ENCODE measurements around the gene ADAMTS1.

ADAMTS1 gene

GRCh38 chr21:26806801-26807295 is 38.4 kb downstream of the ADAMTS1 start:
- Histone ChIP-seq H2AFZ (ENCODE audit: low read depth, low read length, severe bottlenecking) (no peak overlapping the region), H3K9ac (ENCODE audit: low read length) (no peak overlapping the region), H3K4me3 (ENCODE audit: insufficient read depth, low read length, poor library complexity, severe bottlenecking) (no peak overlapping the region), H3K27ac (ENCODE audit: low read depth, low read length) (no peak overlapping the region), H3K9me3 (ENCODE audit: insufficient read depth, low read length) (0 out of 2 replicates have a peak, but pooled peaks cover 4% of the 10 kb centered on the region), H3K27me3 (ENCODE audit: low read length) (no peaks in the 10 kb centered on the region), H3K9me2 (replicated peaks; ENCODE audit: insufficient read depth, low read length) (no peaks in the 10 kb centered on the region), H3K36me3 (ENCODE audit: low read length) (no peaks in the 10 kb centered on the region), H4K20me1 (ENCODE audit: low read depth, low read length) (no peaks in the 10 kb centered on the region), H3K4me2 (ENCODE audit: low read depth, low read length, poor library complexity, severe bottlenecking) (no peak overlapping the region), H3K79me2 (ENCODE audit: insufficient read depth, low read length) (no peaks in the 10 kb centered on the region), H3F3A (ENCODE audit: insufficient read depth) (no peaks in the 10 kb centered on the region)
- no peak for TF ChIP-seq EZH2phosphoT487 (conservative IDR thresholded peaks at IDR 0.05; ENCODE audit: low read length)
- no peak for TF ChIP-seq CTCF (IDR thresholded peaks at IDR 0.05; ENCODE audit: insufficient read depth, low read length, poor library complexity, severe bottlenecking)

DNA sequence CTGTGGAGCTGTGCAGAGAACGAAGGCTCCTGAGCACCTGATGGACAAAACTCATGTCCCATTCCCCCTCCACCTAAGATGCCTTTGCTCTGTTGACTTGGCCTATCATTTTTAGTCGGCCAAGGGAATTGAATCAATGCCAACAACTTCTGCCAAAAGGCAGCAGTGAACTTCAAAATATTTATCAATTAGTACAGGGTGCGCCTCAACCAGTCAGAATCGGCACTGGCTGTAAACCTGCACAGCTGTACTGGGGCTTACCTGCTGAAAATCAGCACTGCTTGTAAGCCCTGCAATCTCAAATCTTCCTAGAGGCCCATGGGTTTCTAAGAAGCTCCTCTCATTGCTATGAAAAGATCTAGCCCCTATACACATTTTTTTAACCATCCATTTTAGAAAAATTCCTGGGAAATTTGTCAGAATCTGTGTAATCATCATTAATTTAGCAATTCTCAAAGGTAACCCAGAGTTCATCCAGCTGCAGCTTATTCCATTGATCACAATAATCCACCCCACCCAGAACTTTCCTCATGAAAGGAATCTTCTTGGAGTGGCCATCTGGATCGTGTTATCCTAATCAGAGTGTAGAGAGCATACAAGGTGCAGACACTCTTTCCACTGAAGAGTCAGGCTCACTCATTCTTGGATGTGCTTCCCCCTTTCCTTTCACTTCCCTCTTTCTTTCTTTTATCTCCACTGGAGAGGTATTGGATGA is 40.2 kb downstream of the ADAMTS1 start:
- H3K36me3 ChIP-seq (ENCODE audit: low read length): no peaks in the 10 kb centered on the region
- H2AFZ ChIP-seq (ENCODE audit: low read depth, low read length, severe bottlenecking): no peak overlapping the region
- H3K9ac ChIP-seq (ENCODE audit: low read length): no peak overlapping the region
- no peaks in the 10 kb centered on the region for H3K9me2 ChIP-seq (replicated peaks; ENCODE audit: insufficient read depth, low read length)
- no peaks in the 10 kb centered on the region for H4K20me1 ChIP-seq (ENCODE audit: low read depth, low read length)
- H3K4me3 ChIP-seq (ENCODE audit: insufficient read depth, low read length, poor library complexity, severe bottlenecking): no peak overlapping the region
- no peaks in the 10 kb centered on the region for H3K9me3 ChIP-seq (ENCODE audit: insufficient read depth, low read length)
- H3K79me2 ChIP-seq (ENCODE audit: insufficient read depth, low read length): no peaks in the 10 kb centered on the region
- no peaks in the 10 kb centered on the region for H3K27me3 ChIP-seq (ENCODE audit: low read length)
- H3K27ac ChIP-seq (ENCODE audit: low read depth, low read length): no peak overlapping the region
- H3K4me2 ChIP-seq (ENCODE audit: low read depth, low read length, poor library complexity, severe bottlenecking): no peak overlapping the region
- no peak for TF ChIP-seq CTCF (IDR thresholded peaks at IDR 0.05; ENCODE audit: insufficient read depth, low read length, poor library complexity, severe bottlenecking)
- TF ChIP-seq EZH2phosphoT487 (conservative IDR thresholded peaks at IDR 0.05; ENCODE audit: low read length): no peak
- H3F3A ChIP-seq (ENCODE audit: insufficient read depth): no peaks in the 10 kb centered on the region

- Histone ChIP-seq H3K9ac (ENCODE audit: low read length) (no peak overlapping the region), H2AFZ (ENCODE audit: low read depth, low read length, severe bottlenecking) (no peak overlapping the region), H3K27me3 (ENCODE audit: low read length) (no peaks in the 10 kb centered on the region), H3K27ac (ENCODE audit: low read depth, low read length) (no peak overlapping the region), H3K9me2 (replicated peaks; ENCODE audit: insufficient read depth, low read length) (no peaks in the 10 kb centered on the region), H3F3A (ENCODE audit: insufficient read depth) (no peaks in the 10 kb centered on the region), H3K36me3 (ENCODE audit: low read length) (no peaks in the 10 kb centered on the region), H3K4me2 (ENCODE audit: low read depth, low read length, poor library complexity, severe bottlenecking) (no peak overlapping the region), H3K4me3 (ENCODE audit: insufficient read depth, low read length, poor library complexity, severe bottlenecking) (no peak overlapping the region), H3K9me3 (ENCODE audit: insufficient read depth, low read length) (no peaks in the 10 kb centered on the region), H3K79me2 (ENCODE audit: insufficient read depth, low read length) (no peaks in the 10 kb centered on the region), H4K20me1 (ENCODE audit: low read depth, low read length) (no peaks in the 10 kb centered on the region)
- TF ChIP-seq EZH2phosphoT487 (conservative IDR thresholded peaks at IDR 0.05; ENCODE audit: low read length) (no peak), CTCF (IDR thresholded peaks at IDR 0.05; ENCODE audit: insufficient read depth, low read length, poor library complexity, severe bottlenecking) (no peak)
Observed at GRCh38 chr21:26801498-26801897, 43.7 kb downstream of the ADAMTS1 start.

Measured in SU-DHL-6 (cell line).